ENCODE results near the gene ADAMTS16. TPM values are rescaled to one million over a fixed set of nuclear protein-coding genes. Genes with fewer than 3 reads are reported as not detected.

ADAMTS16 gene
- total RNA-seq, 3 donors from 2014 or later, result 0.15 to 1.3 (median 0.33) TPM

- Histone ChIP-seq H3K27me3 (no peaks in the 10 kb centered on the region), H3K4me1 (no peaks in the 10 kb centered on the region), H3K9me3 (no peaks in the 10 kb centered on the region), H3K27ac (no peak overlapping the region), H3K36me3 (no peaks in the 10 kb centered on the region), H3K4me3 (no peak overlapping the region)
- DNase-seq (ENCODE audit: low spot score in 2 of 2), result no peak
- intact Hi-C loops (cut with DNase I; ENCODE audit: low total_unique reads), result no loop called here
- TF ChIP-seq CTCF (IDR thresholded peaks at IDR 0.05), result no peak
- no peak for TF ChIP-seq POLR2A (IDR thresholded peaks at IDR 0.05)
- no peak for TF ChIP-seq POLR2AphosphoS5 (IDR thresholded peaks at IDR 0.05)
These were observed 59.4 kb downstream of the ADAMTS16 start for GRCh38 chr5:5199495-5199894.

- DNase-seq (ENCODE audit: low spot score in 2 of 2), result no peak
- no peak overlapping the region for H3K27ac ChIP-seq
- H3K4me3 ChIP-seq, result no peak overlapping the region
- H3K36me3 ChIP-seq, result no peaks in the 10 kb centered on the region
- H3K4me1 ChIP-seq, result no peaks in the 10 kb centered on the region
- no peaks in the 10 kb centered on the region for H3K9me3 ChIP-seq
- H3K27me3 ChIP-seq, result no peaks in the 10 kb centered on the region
- TF ChIP-seq CTCF (IDR thresholded peaks at IDR 0.05) (no peak), POLR2A (IDR thresholded peaks at IDR 0.05) (no peak), POLR2AphosphoS5 (IDR thresholded peaks at IDR 0.05) (no peak)
- intact Hi-C loops (cut with DNase I; ENCODE audit: low total_unique reads), result no loop called here
These were observed 60.0 kb downstream of the ADAMTS16 start for GRCh38 chr5:5200133-5200532.

GRCh38 chr5:5202321-5202720, 62.2 kb downstream of the ADAMTS16 start:
- no peak for DNase-seq (ENCODE audit: low spot score in 2 of 2)
- intact Hi-C loops (cut with DNase I; ENCODE audit: low total_unique reads), result no loop called here
- TF ChIP-seq CTCF (IDR thresholded peaks at IDR 0.05), result no peak
- no peak for TF ChIP-seq POLR2AphosphoS5 (IDR thresholded peaks at IDR 0.05)
- TF ChIP-seq POLR2A (IDR thresholded peaks at IDR 0.05), result no peak
- no peaks in the 10 kb centered on the region for H3K4me1 ChIP-seq
- no peak overlapping the region for H3K27ac ChIP-seq
- H3K4me3 ChIP-seq, result no peak overlapping the region
- no peaks in the 10 kb centered on the region for H3K27me3 ChIP-seq
- H3K9me3 ChIP-seq, result no peaks in the 10 kb centered on the region
- no peaks in the 10 kb centered on the region for H3K36me3 ChIP-seq

- intact Hi-C loops (cut with DNase I; ENCODE audit: low total_unique reads), result no loop called here
- no peak overlapping the region for H3K4me3 ChIP-seq
- no peaks in the 10 kb centered on the region for H3K9me3 ChIP-seq
- H3K27ac ChIP-seq, result no peak overlapping the region
- H3K4me1 ChIP-seq, result no peaks in the 10 kb centered on the region
- H3K36me3 ChIP-seq, result no peaks in the 10 kb centered on the region
- TF ChIP-seq POLR2AphosphoS5 (IDR thresholded peaks at IDR 0.05) (no peak), POLR2A (IDR thresholded peaks at IDR 0.05) (no peak), CTCF (IDR thresholded peaks at IDR 0.05) (no peak)
- DNase-seq (ENCODE audit: low spot score in 2 of 2), result no peak
- H3K27me3 ChIP-seq, result no peaks in the 10 kb centered on the region
These were observed 63.3 kb downstream of the ADAMTS16 start for GRCh38 chr5:5203451-5203850.

GRCh38 chr5:5207828-5208227, 67.7 kb downstream of the ADAMTS16 start:
- Histone ChIP-seq H3K36me3 (no peaks in the 10 kb centered on the region), H3K27me3 (no peaks in the 10 kb centered on the region), H3K4me1 (no peaks in the 10 kb centered on the region), H3K4me3 (no peak overlapping the region), H3K27ac (no peak overlapping the region), H3K9me3 (no peaks in the 10 kb centered on the region)
- intact Hi-C loops (cut with DNase I; ENCODE audit: low total_unique reads), result no loop called here
- no peak for DNase-seq (ENCODE audit: low spot score in 2 of 2)
- TF ChIP-seq CTCF (IDR thresholded peaks at IDR 0.05) (no peak), POLR2AphosphoS5 (IDR thresholded peaks at IDR 0.05) (no peak), POLR2A (IDR thresholded peaks at IDR 0.05) (no peak)
